ENCODE results near the gene MRPS9. TPM values are rescaled to one million over a fixed set of nuclear protein-coding genes. Genes with fewer than 3 reads are reported as not detected.

Gene MRPS9
- total and polyA plus RNA-seq, 9 of the 15 experiments (the other 6 are each of a cell fraction or from before 2014, with no cell fraction given): 46.2 to 143 (median 65.6) TPM

DNA sequence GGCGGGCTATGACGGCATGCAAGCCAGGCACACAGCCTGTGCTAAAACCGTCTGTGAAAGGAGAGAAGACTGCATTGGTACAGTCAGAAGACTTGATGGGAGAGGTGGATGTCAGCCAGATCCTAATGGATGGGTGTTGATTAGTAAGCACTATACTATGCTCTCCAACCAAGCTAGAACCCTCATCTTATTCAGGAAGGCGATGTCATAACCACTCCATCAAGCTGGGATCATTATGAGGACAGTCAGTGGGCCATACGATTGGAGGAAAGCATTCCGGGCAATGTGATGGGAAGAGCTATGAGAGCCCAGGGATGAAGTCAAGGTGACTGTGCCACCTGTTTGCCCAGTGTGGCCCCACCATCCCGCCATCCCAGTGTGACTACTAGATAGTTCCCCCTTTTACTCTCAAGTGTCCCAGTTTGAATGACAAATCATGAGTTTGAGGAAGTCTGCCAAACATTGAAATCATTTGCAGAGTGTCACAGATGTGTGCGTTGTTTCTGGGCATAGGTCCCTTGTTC, 66.4 kb downstream of the MRPS9 start (continued):
- TF ChIP-seq, protein P1, sequence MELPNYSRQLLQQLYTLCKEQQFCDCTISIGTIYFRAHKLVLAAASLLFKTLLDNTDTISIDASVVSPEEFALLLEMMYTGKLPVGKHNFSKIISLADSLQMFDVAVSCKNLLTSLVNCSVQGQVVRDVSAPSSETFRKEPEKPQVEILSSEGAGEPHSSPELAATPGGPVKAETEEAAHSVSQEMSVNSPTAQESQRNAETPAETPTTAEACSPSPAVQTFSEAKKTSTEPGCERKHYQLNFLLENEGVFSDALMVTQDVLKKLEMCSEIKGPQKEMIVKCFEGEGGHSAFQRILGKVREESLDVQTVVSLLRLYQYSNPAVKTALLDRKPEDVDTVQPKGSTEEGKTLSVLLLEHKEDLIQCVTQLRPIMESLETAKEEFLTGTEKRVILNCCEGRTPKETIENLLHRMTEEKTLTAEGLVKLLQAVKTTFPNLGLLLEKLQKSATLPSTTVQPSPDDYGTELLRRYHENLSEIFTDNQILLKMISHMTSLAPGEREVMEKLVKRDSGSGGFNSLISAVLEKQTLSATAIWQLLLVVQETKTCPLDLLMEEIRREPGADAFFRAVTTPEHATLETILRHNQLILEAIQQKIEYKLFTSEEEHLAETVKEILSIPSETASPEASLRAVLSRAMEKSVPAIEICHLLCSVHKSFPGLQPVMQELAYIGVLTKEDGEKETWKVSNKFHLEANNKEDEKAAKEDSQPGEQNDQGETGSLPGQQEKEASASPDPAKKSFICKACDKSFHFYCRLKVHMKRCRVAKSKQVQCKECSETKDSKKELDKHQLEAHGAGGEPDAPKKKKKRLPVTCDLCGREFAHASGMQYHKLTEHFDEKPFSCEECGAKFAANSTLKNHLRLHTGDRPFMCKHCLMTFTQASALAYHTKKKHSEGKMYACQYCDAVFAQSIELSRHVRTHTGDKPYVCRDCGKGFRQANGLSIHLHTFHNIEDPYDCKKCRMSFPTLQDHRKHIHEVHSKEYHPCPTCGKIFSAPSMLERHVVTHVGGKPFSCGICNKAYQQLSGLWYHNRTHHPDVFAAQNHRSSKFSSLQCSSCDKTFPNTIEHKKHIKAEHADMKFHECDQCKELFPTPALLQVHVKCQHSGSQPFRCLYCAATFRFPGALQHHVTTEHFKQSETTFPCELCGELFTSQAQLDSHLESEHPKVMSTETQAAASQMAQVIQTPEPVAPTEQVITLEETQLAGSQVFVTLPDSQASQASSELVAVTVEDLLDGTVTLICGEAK (IDR thresholded peaks at IDR 0.05): no peak
- TF ChIP-seq, protein P1 (CRISPR knock-in tag; IDR thresholded peaks at IDR 0.05): no peak
- no peak for TF ChIP-seq ASH1L (IDR thresholded peaks at IDR 0.05; ENCODE audit: borderline replicate concordance, low read depth, partially characterized antibody)
- TF ChIP-seq, protein P2, sequence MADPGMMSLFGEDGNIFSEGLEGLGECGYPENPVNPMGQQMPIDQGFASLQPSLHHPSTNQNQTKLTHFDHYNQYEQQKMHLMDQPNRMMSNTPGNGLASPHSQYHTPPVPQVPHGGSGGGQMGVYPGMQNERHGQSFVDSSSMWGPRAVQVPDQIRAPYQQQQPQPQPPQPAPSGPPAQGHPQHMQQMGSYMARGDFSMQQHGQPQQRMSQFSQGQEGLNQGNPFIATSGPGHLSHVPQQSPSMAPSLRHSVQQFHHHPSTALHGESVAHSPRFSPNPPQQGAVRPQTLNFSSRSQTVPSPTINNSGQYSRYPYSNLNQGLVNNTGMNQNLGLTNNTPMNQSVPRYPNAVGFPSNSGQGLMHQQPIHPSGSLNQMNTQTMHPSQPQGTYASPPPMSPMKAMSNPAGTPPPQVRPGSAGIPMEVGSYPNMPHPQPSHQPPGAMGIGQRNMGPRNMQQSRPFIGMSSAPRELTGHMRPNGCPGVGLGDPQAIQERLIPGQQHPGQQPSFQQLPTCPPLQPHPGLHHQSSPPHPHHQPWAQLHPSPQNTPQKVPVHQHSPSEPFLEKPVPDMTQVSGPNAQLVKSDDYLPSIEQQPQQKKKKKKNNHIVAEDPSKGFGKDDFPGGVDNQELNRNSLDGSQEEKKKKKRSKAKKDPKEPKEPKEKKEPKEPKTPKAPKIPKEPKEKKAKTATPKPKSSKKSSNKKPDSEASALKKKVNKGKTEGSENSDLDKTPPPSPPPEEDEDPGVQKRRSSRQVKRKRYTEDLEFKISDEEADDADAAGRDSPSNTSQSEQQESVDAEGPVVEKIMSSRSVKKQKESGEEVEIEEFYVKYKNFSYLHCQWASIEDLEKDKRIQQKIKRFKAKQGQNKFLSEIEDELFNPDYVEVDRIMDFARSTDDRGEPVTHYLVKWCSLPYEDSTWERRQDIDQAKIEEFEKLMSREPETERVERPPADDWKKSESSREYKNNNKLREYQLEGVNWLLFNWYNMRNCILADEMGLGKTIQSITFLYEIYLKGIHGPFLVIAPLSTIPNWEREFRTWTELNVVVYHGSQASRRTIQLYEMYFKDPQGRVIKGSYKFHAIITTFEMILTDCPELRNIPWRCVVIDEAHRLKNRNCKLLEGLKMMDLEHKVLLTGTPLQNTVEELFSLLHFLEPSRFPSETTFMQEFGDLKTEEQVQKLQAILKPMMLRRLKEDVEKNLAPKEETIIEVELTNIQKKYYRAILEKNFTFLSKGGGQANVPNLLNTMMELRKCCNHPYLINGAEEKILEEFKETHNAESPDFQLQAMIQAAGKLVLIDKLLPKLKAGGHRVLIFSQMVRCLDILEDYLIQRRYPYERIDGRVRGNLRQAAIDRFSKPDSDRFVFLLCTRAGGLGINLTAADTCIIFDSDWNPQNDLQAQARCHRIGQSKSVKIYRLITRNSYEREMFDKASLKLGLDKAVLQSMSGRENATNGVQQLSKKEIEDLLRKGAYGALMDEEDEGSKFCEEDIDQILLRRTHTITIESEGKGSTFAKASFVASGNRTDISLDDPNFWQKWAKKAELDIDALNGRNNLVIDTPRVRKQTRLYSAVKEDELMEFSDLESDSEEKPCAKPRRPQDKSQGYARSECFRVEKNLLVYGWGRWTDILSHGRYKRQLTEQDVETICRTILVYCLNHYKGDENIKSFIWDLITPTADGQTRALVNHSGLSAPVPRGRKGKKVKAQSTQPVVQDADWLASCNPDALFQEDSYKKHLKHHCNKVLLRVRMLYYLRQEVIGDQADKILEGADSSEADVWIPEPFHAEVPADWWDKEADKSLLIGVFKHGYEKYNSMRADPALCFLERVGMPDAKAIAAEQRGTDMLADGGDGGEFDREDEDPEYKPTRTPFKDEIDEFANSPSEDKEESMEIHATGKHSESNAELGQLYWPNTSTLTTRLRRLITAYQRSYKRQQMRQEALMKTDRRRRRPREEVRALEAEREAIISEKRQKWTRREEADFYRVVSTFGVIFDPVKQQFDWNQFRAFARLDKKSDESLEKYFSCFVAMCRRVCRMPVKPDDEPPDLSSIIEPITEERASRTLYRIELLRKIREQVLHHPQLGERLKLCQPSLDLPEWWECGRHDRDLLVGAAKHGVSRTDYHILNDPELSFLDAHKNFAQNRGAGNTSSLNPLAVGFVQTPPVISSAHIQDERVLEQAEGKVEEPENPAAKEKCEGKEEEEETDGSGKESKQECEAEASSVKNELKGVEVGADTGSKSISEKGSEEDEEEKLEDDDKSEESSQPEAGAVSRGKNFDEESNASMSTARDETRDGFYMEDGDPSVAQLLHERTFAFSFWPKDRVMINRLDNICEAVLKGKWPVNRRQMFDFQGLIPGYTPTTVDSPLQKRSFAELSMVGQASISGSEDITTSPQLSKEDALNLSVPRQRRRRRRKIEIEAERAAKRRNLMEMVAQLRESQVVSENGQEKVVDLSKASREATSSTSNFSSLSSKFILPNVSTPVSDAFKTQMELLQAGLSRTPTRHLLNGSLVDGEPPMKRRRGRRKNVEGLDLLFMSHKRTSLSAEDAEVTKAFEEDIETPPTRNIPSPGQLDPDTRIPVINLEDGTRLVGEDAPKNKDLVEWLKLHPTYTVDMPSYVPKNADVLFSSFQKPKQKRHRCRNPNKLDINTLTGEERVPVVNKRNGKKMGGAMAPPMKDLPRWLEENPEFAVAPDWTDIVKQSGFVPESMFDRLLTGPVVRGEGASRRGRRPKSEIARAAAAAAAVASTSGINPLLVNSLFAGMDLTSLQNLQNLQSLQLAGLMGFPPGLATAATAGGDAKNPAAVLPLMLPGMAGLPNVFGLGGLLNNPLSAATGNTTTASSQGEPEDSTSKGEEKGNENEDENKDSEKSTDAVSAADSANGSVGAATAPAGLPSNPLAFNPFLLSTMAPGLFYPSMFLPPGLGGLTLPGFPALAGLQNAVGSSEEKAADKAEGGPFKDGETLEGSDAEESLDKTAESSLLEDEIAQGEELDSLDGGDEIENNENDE (IDR thresholded peaks at IDR 0.05; ENCODE audit: low read depth, low read length): no peak

Data from K562 (cell line).